ENCODE data around the gene PSMD3.
"Not testable (repeated sequence)": the region's sequence is repeated elsewhere in the genome, so short reads cannot be mapped to it uniquely, and the experiment has no call there.

PSMD3 gene

DNA sequence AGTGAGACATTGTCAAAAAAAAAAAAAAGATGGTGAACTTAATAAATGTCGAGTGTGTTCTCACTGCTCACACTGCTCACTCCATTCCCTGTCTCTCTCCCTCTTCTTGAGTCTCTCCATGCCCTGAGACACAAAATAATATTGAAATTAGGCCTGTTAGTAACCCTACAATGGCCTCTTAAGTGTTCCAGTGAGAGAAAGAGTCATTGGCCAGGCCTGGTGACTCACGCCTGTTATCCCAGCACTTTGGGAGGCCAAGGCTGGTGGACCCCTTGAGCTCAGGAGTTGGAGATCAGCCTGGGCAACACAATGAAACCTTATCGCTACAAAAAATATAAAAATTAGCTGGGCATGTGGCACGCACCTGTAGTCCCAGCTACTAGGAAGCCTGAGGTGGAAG, 18.5 kb downstream of the PSMD3 start:
- DNase-seq = no peak

DNA sequence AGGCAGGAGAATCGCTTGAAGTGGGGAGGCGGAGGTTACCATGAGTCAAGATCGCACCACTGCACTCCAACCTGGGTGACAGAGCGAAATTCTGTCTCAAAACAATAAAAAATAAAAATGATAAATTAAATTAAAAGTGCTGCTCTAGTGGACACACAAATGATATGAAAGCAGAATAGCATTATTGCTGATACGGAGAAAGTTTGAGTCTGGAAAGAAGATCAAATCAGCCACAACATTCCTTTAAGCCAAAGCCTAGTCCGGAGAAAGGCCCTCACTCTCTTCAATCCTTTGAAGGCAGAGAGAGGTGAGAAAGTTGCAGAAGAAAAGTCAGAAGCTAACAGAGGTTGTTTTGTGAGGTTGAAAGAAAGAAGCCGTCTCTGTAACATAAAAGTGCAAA, 19.6 kb downstream of the PSMD3 start:
- no peak for DNase-seq

DNA sequence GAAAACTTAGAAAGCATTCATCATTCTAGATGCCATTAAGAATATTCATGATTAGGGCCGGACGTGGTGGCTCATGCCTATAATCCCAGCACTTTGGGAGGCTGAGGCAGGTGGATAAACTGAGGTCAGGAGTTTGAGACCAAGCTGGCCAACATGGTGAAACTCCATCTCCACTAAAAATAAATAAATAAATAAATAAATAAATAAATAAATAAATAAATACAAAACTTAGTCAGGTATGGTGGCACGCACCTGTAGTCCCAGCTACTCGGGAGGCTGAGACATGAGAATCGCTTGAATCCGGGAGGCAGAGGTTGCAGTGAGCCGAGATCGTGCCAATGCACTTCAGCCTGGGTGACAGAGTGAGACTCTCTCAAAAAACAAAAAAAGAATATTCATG, 20.7 kb downstream of the PSMD3 start:
- DNase-seq = not testable (repeated sequence)

DNA sequence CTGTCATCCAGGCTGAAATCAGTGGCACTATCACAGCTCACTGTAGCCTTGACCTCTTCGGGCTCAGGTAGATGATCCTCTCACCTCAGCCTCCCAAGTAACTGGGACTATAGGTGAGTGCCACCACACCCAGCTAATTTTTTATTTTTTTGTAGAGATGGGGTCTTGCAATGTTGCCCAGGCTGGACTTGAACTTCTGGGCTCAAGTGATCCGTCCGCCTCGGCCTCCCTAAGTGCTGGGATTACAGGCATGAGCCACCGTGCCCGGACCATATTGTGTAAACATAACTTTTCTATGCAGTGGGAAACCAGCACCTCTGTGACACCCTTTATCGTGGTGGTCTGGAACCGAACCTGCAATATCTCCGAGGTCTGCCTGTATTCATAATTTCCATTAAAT, 23.5 kb downstream of the PSMD3 start:
- DNase-seq = no peak

DNA sequence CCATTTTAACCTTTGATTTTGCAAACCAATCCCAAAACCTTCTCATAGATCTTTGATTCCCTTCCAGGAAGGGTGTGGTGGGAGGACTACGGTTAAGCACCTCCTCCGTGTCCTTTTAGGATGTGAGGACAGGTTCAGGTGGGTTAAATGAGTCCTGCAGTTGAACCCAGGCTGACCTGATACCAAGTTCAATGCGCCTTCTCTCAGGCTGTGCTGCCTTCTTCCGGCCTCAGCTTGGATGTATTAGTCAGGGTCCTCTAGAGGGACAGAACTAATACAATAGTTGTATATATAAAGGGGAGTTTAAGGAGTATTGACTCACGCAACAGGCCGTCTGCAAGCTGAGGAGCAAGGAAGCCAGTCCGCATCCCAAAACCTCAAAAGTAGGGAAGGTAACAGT, 24.1 kb downstream of the PSMD3 start:
- no peak for DNase-seq

DNA sequence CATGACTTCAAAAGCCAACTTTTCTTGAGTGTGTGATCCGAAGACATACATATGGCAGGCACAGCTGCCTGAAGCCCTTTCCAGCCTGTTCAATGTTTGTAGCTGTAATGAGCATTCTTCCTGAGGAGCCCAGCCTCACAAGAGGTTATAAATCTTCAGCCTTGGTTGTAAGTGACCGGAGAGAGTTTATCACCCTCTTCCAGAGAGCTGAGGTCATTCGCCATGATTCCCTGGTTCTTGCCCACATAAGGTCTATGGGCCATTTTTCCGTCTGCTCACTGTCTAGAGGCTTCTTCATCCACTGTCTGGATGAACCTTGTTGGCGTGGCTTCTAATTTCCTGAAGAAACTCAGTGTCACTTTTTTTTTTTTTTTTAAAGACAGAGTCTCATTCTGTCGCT, 24.9 kb downstream of the PSMD3 start:
- DNase-seq = no peak

DNA sequence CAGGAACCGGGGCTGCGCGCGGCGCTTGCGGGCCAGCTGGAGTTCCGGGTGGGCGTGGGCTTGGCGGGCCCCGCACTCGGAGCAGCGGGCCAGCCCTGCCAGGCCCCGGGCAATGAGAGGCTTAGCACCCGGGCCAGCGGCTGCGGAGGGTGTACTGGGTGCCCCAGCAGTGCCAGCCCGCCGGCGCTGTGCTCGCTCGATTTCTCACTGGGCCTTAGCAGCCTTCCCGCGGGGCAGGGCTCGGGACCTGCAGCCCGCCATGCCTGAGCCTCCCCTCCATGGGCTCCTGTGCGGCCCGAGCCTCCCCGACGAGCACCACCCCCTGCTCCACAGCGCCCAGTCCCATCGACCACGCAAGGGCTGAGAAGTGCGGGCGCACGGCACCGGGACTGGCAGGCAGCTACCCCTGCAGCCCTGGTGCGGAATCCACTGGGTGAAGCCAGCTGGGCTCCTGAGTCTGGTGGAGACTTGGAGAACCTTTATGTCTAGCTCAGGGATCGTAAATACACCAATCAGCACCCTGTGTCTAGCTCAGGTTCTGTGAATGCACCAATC, 30.4 kb downstream of the PSMD3 start:
- not testable (repeated sequence) for DNase-seq

DNA sequence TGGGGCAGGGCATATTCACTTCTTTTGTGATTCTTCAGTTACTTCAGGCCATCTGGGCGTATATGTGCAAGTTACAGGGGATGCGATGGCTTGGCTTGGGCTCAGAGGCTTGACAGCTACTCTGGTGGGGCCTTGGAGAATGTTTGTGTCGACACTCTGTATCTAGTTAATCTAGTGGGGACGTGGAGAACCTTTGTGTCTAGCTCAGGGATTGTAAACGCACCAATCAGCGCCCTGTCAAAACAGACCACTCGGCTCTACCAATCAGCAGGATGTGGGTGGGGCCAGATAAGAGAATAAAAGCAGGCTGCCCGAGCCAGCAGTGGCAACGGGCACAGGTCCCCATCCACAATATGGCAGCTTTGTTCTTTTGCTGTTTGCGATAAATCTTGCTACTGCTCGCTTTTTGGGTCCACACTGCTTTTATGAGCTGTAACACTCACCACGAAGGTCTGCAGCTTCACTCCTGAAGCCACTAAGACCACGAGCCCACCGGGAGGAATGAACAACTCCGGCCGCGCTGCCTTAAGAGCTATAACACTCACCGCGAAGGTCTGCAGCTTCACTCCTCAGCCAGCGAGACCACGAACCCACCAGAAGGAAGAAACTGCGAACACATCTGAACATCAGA, 31.5 kb downstream of the PSMD3 start:
- DNase-seq = not testable (repeated sequence)

DNA sequence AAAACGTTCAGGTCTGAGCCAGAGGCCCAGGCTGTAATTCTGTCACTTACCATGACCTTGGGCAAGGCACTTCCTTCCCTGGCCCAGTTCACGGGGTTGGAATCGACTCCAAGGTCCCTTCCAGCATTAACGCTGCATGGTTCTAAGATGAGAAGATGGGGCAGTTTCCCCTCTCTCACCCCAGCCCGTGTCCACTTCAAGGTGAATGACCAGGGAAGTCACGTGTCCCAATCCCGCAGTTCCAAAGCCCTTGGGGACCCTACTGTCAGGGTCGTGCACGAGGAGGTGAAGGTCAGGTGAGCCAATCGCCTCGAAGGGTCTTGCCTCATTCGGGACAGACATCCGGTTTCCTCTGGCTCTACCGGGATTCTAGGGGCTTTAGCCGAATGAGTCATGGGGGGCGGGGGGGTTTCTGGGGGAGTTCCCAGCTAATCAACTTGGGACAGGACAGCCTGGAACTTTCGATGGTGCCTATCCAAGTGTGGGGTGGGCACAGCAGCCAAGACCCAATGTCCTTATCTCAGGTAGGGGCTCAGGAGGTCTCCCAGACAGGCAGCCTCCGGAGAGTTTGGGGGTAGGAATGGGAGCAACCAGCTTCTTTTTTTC, 33.9 kb downstream of the PSMD3 start:
- DNase-seq = no peak

DNA sequence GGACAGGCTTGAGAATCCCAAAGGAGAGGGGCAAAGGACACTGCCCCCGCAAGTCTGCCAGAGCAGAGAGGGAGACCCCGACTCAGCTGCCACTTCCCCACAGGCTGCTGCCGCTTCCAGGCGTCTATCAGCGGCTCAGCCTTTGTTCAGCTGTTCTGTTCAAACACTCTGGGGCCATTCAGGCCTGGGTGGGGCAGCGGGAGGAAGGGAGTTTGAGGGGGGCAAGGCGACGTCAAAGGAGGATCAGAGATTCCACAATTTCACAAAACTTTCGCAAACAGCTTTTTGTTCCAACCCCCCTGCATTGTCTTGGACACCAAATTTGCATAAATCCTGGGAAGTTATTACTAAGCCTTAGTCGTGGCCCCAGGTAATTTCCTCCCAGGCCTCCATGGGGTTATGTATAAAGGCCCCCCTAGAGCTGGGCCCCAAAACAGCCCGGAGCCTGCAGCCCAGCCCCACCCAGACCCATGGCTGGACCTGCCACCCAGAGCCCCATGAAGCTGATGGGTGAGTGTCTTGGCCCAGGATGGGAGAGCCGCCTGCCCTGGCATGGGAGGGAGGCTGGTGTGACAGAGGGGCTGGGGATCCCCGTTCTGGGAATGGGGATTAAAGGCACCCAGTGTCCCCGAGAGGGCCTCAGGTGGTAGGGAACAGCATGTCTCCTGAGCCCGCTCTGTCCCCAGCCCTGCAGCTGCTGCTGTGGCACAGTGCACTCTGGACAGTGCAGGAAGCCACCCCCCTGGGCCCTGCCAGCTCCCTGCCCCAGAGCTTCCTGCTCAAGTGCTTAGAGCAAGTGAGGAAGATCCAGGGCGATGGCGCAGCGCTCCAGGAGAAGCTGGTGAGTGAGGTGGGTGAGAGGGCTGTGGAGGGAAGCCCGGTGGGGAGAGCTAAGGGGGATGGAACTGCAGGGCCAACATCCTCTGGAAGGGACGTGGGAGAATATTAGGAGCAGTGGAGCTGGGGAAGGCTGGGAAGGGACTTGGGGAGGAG, 34.7 kb downstream of the PSMD3 start, which contains the start of gene CSF3:
CSF3 (plus strand) TSS at position 436 of the 993 bp plus-strand sequence; CDS start at position 471, 35 bp downstream.
- no peak for DNase-seq

DNA sequence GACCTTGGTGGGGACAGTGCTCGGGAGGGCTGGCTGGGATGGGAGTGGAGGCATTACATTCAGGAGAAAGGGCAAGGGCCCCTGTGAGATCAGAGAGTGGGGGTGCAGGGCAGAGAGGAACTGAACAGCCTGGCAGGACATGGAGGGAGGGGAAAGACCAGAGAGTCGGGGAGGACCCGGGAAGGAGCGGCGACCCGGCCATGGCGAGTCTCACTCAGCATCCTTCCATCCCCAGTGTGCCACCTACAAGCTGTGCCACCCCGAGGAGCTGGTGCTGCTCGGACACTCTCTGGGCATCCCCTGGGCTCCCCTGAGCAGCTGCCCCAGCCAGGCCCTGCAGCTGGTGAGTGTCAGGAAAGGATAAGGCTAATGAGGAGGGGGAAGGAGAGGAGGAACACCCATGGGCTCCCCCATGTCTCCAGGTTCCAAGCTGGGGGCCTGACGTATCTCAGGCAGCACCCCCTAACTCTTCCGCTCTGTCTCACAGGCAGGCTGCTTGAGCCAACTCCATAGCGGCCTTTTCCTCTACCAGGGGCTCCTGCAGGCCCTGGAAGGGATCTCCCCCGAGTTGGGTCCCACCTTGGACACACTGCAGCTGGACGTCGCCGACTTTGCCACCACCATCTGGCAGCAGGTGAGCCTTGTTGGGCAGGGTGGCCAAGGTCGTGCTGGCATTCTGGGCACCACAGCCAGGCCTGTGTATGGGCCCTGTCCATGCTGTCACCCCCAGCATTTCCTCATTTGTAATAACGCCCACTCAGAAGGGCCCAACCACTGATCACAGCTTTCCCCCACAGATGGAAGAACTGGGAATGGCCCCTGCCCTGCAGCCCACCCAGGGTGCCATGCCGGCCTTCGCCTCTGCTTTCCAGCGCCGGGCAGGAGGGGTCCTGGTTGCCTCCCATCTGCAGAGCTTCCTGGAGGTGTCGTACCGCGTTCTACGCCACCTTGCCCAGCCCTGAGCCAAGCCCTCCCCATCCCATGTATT, 35.7 kb downstream of the PSMD3 start:
- DNase-seq = no peak

DNA sequence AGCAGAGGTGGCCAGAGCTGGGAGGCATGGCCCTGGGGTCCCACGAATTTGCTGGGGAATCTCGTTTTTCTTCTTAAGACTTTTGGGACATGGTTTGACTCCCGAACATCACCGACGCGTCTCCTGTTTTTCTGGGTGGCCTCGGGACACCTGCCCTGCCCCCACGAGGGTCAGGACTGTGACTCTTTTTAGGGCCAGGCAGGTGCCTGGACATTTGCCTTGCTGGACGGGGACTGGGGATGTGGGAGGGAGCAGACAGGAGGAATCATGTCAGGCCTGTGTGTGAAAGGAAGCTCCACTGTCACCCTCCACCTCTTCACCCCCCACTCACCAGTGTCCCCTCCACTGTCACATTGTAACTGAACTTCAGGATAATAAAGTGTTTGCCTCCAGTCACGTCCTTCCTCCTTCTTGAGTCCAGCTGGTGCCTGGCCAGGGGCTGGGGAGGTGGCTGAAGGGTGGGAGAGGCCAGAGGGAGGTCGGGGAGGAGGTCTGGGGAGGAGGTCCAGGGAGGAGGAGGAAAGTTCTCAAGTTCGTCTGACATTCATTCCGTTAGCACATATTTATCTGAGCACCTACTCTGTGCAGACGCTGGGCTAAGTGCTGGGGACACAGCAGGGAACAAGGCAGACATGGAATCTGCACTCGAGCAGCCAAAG, 36.9 kb downstream of the PSMD3 start:
- DNase-seq = no peak

DNA sequence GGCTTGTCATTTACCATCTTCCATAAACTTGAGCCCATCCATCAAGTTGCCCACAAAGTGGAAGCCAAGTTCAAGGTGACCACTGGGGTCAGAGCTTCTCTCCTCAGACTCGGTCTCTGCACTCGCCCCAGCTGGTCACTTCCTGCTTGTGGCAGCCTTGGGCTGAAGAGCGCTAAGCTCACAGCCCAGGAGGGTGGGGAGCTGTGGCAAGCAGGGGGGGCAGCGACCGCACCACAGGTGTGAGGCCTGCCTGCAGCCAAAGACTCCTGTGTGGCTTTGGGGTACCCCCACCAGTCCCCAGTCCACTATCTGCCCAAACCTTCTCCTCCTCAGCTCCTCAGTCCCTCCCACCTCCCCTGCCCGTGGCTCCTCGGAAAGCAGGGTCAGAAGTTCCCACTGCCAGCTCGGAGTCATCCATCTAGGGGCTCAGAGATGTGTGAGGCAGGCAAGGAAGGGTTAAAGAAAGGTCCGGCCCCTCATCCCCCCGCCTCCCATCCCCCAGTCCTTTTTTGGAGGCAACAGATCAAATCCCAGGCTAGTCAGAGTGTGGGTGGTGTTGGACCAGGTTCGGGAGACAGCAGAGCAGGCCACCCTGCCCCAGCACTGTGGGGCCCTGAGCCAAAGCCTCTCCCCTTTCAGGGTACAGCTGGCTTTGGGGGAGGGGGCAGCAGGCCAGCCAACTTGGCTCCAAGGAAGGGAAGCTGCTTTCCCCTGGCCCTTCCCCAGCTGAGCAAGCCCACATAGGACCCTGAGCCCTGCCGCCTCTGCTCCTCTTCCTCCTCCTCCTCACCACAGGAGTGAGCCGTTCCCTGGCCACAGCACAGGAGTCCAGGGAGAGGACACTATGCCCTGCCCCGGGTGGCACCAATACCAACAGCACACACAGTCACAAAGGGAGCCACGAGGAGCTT, 37.9 kb downstream of the PSMD3 start:
- no peak for DNase-seq

DNA sequence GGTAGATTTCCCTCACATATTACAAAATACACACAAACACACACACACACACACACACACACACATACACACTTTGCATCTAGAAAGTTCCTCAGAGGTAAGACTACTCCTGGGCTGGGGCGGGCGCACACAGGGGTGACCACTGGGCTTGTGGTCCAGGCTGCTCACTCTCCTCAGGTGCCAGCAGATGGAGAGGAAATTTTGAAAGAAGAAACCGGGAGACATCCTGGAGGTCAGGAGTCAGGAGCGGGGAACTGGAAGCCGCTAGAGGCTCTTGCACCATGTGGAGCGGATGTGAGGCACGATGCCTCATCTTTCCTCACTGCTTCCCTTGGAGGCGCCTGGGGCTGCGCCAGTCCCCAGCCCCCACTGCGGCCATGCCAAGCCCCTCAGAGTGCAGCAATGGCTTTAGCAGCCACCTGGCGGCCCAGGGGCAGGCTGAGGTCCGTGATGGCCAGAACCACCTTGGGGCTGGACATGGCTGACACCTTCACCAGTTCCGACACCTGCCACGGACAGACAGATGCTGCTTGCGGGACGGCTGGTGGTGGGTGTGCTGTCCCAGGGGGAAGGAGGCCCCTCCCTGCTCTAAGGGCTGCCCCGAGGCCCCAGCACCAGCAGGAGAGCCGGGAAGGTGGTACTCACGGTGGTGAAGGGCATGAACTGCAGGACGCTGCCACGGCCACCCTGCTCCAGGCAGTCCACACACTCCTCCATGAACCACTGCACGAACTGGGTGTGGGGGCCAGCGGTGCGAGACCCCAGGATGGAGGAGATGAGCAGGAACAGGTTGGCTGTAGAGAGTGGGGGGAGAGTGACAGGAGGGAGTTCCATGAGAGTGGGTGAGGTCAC, 38.8 kb downstream of the PSMD3 start:
- no peak for DNase-seq

DNA sequence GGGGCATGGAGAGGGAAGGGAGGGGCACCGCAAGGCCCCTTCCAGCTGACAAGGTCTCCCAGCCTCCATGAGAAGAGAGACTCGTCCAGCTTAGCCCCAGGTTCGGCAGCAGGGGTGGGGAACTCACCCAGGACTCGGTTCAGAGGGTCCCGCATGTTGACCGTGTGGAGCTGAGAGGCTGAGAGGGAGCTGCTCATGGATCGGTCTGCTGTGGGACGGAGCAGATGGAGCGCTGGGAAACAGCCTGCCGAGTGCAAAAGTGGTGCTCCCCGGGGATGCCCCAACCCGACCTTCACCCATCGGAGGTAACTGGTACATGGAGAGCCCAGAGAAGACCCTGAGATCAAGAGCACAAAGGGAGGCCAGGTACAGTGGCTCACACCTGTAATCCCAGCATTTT, 39.5 kb downstream of the PSMD3 start:
- DNase-seq = no peak

DNA sequence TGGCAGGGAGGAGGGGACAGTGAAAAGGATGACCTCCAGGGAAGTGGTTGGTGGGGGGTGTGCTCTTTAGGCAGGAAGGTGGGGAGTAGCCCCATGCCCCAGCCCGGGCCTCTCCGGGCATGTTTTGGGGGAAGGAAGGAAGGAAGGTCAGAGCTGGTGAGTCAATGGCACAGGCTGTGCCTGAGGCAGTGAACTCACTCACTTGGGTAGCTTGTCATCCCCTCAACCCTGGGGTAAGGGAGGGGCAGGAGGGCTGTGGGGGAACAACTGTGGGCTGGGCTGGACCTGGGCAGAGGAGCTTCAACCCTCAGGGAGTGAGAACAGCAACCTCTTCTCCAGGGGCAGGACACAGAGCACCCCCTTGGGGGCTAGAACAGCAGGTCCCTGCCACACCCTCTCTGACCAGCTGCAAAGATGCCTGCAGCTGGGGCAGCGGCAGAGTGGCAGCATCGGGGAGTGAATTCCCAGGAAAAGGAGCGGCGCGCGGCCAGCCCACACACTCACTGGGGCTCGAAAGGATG, 40.9 kb downstream of the PSMD3 start:
- DNase-seq = no peak

DNA sequence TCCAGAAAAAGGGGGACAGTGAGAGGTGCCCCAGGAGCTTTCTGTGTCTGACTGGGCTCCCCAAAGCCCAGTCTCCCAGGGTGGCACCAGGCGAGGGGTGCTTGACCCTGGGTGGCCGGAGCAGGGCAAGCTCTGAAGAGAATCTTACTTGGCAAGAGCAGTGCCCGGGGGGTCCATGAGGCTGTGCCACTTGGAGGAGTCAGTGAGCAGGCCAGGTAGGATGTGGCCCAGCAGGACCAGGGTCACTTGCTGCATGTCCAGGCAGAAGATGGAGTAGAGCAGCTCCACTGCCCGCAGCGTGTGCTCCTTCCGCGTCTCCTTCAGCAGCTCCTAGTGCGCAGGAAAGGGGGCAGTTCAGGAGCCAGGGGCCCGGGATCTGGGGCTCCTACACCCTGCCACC, 41.9 kb downstream of the PSMD3 start:
- no peak for DNase-seq

DNA sequence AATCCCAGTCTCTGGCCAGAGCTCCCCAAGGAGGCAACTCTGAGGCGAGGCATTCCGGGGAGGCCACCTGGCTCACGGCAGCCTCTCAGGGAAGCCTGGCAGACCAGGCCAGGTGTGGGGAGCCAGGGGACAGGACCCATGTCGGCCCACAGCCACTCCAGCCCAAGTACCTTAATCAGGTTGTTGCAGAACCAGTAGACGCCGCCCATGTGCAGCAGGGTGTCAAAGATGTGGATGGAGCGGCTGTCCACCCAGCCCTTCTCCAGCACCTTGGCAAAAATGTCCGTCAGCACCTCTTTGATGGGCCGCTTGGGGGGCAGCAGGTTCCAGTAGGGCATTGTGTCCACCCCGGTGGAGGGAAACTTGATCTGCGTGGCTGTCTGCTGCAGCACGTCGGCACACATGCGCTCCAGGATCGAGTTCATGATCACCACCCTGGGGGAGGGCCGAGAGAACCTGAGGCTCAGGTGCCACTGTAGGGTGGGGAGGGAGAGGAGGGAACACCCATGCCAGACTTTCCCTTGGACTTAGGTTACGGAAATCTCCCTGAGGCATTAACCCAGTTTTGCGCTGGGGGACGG, 42.4 kb downstream of the PSMD3 start:
- DNase-seq = no peak
